H1 (cell line): ENCODE results near the gene PRIMA1. TPM values are rescaled to one million over a fixed set of nuclear protein-coding genes. Genes with fewer than 3 reads are reported as not detected.

Experiments used
- CTCF ChIA-PET: fragments of 300-600 bp; sonication (Branson Sonifier 250); formaldehyde crosslinking; loops from one replicate; lab custom pipeline; 2021; ENCODE audit not compliant: partially characterized antibody; lab: Charles Lee
- POLR2A ChIA-PET: fragments of 300-600 bp; sonication (Branson Sonifier 250); formaldehyde crosslinking; loops from one replicate; lab custom pipeline; 2021; ENCODE audit warnings: inconsistent platforms; ENCODE audit not compliant: partially characterized antibody; lab: Charles Lee
- DNase-seq, 2 experiments: peaks; one replicate each; pipeline versions ENCODE4 v3.0.0 to v3.0.0-alpha.2; 2010 to 2022; ENCODE audit warnings: low spot score in 2 of 2, low read depth in 1 of 2, mixed read lengths in 1 of 2
- FAIRE-seq: peaks from 2 replicates; lab custom pipeline; 2011; peaks lifted over from hg19 to GRCh38; lab: Jason Lieb, UNC
- H2AFZ ChIP-seq: 2 replicates; pipeline ENCODE4 v1.8.1; 2012; ENCODE audit warnings: low read length, inconsistent platforms
- H2AK5ac ChIP-seq: 2 replicates; pipeline ENCODE4 v1.6.1; 2013; ENCODE audit warnings: low read depth, low read length
- H2BK120ac ChIP-seq: replicated peaks from 2 replicates; pipeline ENCODE3; 2013; ENCODE audit warnings: low read depth, low read length, inconsistent platforms
- H2BK12ac ChIP-seq: 2 replicates; pipeline ENCODE4 v1.6.1; 2013; ENCODE audit warnings: low read depth, low read length
- H2BK15ac ChIP-seq: 2 replicates; pipeline ENCODE4 v1.6.1; 2013; ENCODE audit warnings: low read length
- H2BK20ac ChIP-seq: 2 replicates; pipeline ENCODE4 v1.6.1; 2013; ENCODE audit warnings: low read length
- H2BK5ac ChIP-seq: 2 replicates; pipeline ENCODE4 v1.6.1; 2013; ENCODE audit warnings: low read depth, low read length
- H3K14ac ChIP-seq: 2 replicates; pipeline ENCODE4 v1.6.1; 2013; ENCODE audit warnings: inconsistent platforms; ENCODE audit not compliant: insufficient read length
- H3K18ac ChIP-seq: 2 replicates; pipeline ENCODE4 v1.6.1; 2013; ENCODE audit warnings: low read length; ENCODE audit errors: extremely low read depth
- H3K23ac ChIP-seq: 2 replicates; pipeline ENCODE4 v1.6.1; 2013; ENCODE audit warnings: inconsistent platforms; ENCODE audit not compliant: insufficient read length
- H3K23me2 ChIP-seq: 2 replicates; pipeline ENCODE4 v1.6.1; 2013; ENCODE audit warnings: low read depth, low read length
- H3K27ac ChIP-seq: 2 replicates; pipeline ENCODE4 v1.6.1; 2011; ENCODE audit warnings: low read depth, low read length, inconsistent platforms
- H3K27me3 ChIP-seq, 4 experiments: replicated peaks in 1 of 4; 1 replicate in 1 of 4; 2 replicates in 3 of 4; pipeline versions ENCODE4 v1.6.1 to v1.8.1; 2011 to 2013; ENCODE audit warnings: low read length in 3 of 4, mild to moderate bottlenecking in 3 of 4, inconsistent platforms in 2 of 4, mixed read lengths in 2 of 4, moderate library complexity in 1 of 4; ENCODE audit not compliant: control insufficient read depth in 3 of 4, insufficient read depth in 3 of 4; ENCODE audit errors: extremely low read depth in 1 of 4
- H3K36me3 ChIP-seq, 4 experiments: 2 replicates each; pipeline versions ENCODE4 v1.6.1 to v1.8.1; 2011 to 2013; ENCODE audit warnings: mild to moderate bottlenecking in 4 of 4, low read length in 3 of 4, moderate library complexity in 2 of 4, control low read depth in 1 of 4, inconsistent platforms in 1 of 4; ENCODE audit not compliant: insufficient read depth in 4 of 4, control insufficient read depth in 2 of 4
- H3K4ac ChIP-seq: replicated peaks from 2 replicates; pipeline ENCODE3; 2013; ENCODE audit warnings: low read length, low read depth, mixed read lengths, inconsistent platforms; ENCODE audit not compliant: insufficient read length
- H3K4me1 ChIP-seq, 4 experiments: replicated peaks in 1 of 4; 1 replicate in 1 of 4; 2 replicates in 3 of 4; pipeline versions ENCODE4 v1.6.1 to v1.8.1; 2011 to 2013; ENCODE audit warnings: low read length in 3 of 4, inconsistent platforms in 2 of 4, mixed read lengths in 1 of 4; ENCODE audit not compliant: insufficient read depth in 4 of 4, control insufficient read depth in 3 of 4
- H3K4me2 ChIP-seq, 2 experiments: 2 replicates each; pipeline versions ENCODE4 v1.6.1 to v1.8.1; 2011 to 2013; ENCODE audit warnings: low read depth in 2 of 2, low read length in 2 of 2, control low read depth in 1 of 2, inconsistent platforms in 1 of 2, mild to moderate bottlenecking in 1 of 2; ENCODE audit not compliant: insufficient read depth in 1 of 2
- H3K4me3 ChIP-seq, 4 experiments: fragments of 200-600, 300-600 bp in 1 of 4; sonication (generic), shearing (Covaris generic), sonication (Bioruptor Twin) in 1 of 4; 2 replicates each; pipeline versions ENCODE4 v1.5.1 to v1.8.1; 2011 to 2016; ENCODE audit warnings: low read length in 4 of 4, low read depth in 3 of 4, control low read depth in 2 of 4, inconsistent platforms in 2 of 4, mild to moderate bottlenecking in 2 of 4, mixed read lengths in 1 of 4, moderate library complexity in 1 of 4; ENCODE audit not compliant: insufficient read depth in 2 of 4; ENCODE audit errors: extremely low read depth in 1 of 4
- H3K56ac ChIP-seq: replicated peaks from 2 replicates; pipeline ENCODE3; 2013; ENCODE audit warnings: low read depth, mild to moderate bottlenecking, mixed read lengths, low read length, inconsistent platforms; ENCODE audit not compliant: insufficient read length
- H3K79me1 ChIP-seq: 2 replicates; pipeline ENCODE4 v1.6.1; 2013; ENCODE audit warnings: low read depth, low read length, control low read depth
- H3K79me2 ChIP-seq, 2 experiments: 2 replicates each; pipeline versions ENCODE4 v1.6.1 to v1.8.1; 2012 to 2013; ENCODE audit warnings: low read length in 2 of 2, mild to moderate bottlenecking in 2 of 2, inconsistent platforms in 1 of 2; ENCODE audit not compliant: insufficient read depth in 2 of 2, control insufficient read depth in 1 of 2
- H3K9ac ChIP-seq, 4 experiments: replicated peaks in 1 of 4; 1 replicate in 1 of 4; 2 replicates in 3 of 4; pipeline versions ENCODE4 v1.6.1 to v1.8.1; 2011 to 2013; ENCODE audit warnings: low read depth in 3 of 4, low read length in 3 of 4, control low read depth in 2 of 4, mild to moderate bottlenecking in 2 of 4, moderate library complexity in 2 of 4, inconsistent platforms in 1 of 4; ENCODE audit errors: extremely low read depth in 1 of 4
- H3K9me3 ChIP-seq, 2 experiments: 2 replicates each; pipeline versions ENCODE4 v1.6.1 to v1.8.1; 2012 to 2013; ENCODE audit warnings: mild to moderate bottlenecking in 2 of 2, moderate library complexity in 2 of 2, control low read depth in 1 of 2, inconsistent platforms in 1 of 2, low read depth in 1 of 2, low read length in 1 of 2, mixed read lengths in 1 of 2; ENCODE audit not compliant: insufficient read depth in 2 of 2
- H4K20me1 ChIP-seq, 2 experiments: replicated peaks in 1 of 2; 2 replicates each; pipeline versions ENCODE3 to v1.8.1; 2011 to 2013; ENCODE audit warnings: inconsistent platforms in 2 of 2, low read length in 2 of 2, mild to moderate bottlenecking in 1 of 2; ENCODE audit not compliant: insufficient read depth in 2 of 2, control insufficient read depth in 1 of 2
- H4K5ac ChIP-seq: 2 replicates; pipeline ENCODE4 v1.6.1; 2013; ENCODE audit warnings: low read length, low read depth, mixed read lengths, inconsistent platforms; ENCODE audit not compliant: insufficient read length
- H4K8ac ChIP-seq: 2 replicates; pipeline ENCODE4 v1.8.0; 2013; ENCODE audit warnings: mild to moderate bottlenecking, moderate library complexity, low read length, inconsistent platforms; ENCODE audit not compliant: insufficient read depth; ENCODE audit errors: extremely low read depth
- H4K91ac ChIP-seq: replicated peaks from 2 replicates; pipeline ENCODE3; 2013; ENCODE audit warnings: low read length, mixed read lengths, inconsistent platforms; ENCODE audit not compliant: insufficient read length
- KDM5A ChIP-seq: fragments of 200-600 bp; IDR thresholded peaks from 2 replicates; pipeline ENCODE4 v1.7.1; 2012; ENCODE audit warnings: mild to moderate bottlenecking, low read length, inconsistent platforms, mixed read lengths
- WGBS, 2 experiments: shearing (Covaris generic) in 1 of 2; methylation state at CpG; one replicate each; pipeline versions ENCODE4 v1.1.6 to v1.1.7; 2013 to 2015; ENCODE audit warnings: low lambda C conversion rate in 2 of 2, mixed read lengths in 2 of 2, inconsistent platforms in 1 of 2, low coverage in 1 of 2, missing lambda C conversion rate in 1 of 2; ENCODE audit not compliant: insufficient replicate concordance in 2 of 2, insufficient coverage in 1 of 2, insufficient read length in 1 of 2; ENCODE audit errors: extremely low coverage in 1 of 2, missing lambda C conversion rate in 1 of 2; 5-methylcytosine and 5-hydroxymethylcytosine counted together
- polyA plus RNA-seq, 7 experiments: library from polyadenylated mRNA; depleted of rRNA in 3 of 7; stranded (reverse) in 5 of 7; unstranded in 2 of 7; fragments of >200 nt in 5 of 7; fragments of 200-250 nt in 2 of 7; gene quantifications; 1 replicate in 5 of 7; 2 replicates in 1 of 7; 4 replicates in 1 of 7; pipeline versions ENCODE4 v1.2.1 to v1.2.3, GENCODE V29; 2011 to 2013; ENCODE audit warnings: missing spikeins in 2 of 7, mixed read lengths in 2 of 7
- total RNA-seq: library from RNA; stranded (reverse); fragmentation: NEBNext Ultra II Directional; extraction: Animal tissue kit (Norgen Biotek cat#: 25700); gene quantifications from 2 replicates; pipeline ENCODE4 v1.2.1, GENCODE V29; 2021
- TF ChIP-seq, protein P1 (sequence below): IDR thresholded peaks from 2 replicates; pipeline ENCODE4 v1.6.1; 2012; ENCODE audit warnings: inconsistent platforms

PRIMA1 gene
- total and polyA plus RNA-seq, 2 of the 8 experiments (the other 6 are each of a cell fraction or from before 2014, with no cell fraction given), result 2.8 to 4.5 TPM

DNA sequence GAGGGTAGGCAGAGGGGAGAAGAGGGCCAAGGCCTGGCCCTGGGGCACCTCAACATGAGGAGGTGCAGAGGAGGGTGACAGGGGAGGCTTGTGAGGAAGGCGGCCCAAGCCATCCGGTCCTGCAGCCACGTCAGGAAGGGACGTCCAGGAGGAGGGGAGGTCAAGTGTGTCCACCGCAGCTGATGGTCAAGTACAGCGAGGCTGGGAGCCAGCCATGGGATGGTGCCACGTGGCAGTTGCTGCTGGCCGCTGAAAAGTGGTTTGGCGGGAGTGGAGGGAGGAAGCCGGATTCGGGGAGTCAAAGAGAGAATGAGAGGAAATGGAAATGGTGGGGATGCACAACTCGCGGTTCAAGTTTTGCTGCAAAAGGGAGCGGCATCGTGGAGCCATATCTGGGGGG lies 41.2 kb downstream of the PRIMA1 start:
- Histone ChIP-seq H3K4me3 (no peak overlapping the region), H3K9me3 (no peaks in the 10 kb centered on the region), H3K79me2 (no peaks in the 10 kb centered on the region), H3K23ac (no peak overlapping the region), H4K8ac (peak overlapping the region; percentile 51; the same call in 1 of the 2 replicates), H4K20me1 (peaks cover 0 to 3% of the 10 kb centered on the region in 2 experiments), H3K36me3 (no peaks in the 10 kb centered on the region), H3K18ac (no peak overlapping the region; the same call in 1 of the 2 replicates), H4K91ac (peak overlapping the region; percentile 40), H3K79me1 (no peaks in the 10 kb centered on the region), H3K27me3 (no peaks in the 10 kb centered on the region), H3K27ac (no peak overlapping the region), H2BK5ac (no peak overlapping the region), H3K4ac (no peak overlapping the region), H4K5ac (no peak overlapping the region), H2BK20ac (no peak overlapping the region), H3K9ac (no peak overlapping the region), H3K56ac (no peak overlapping the region), H3K4me1 (peaks cover 0 to 15% (median 6%) of the 10 kb centered on the region in 4 experiments; a peak in 4 of 7 replicates), H3K4me2 (no peak overlapping the region), H3K23me2 (peaks cover 7% of the 10 kb centered on the region; the same call in 1 of the 2 replicates), H2BK15ac (peak overlapping the region; percentile 92; the same call in 1 of the 2 replicates), H2BK120ac (no peak overlapping the region), H2AK5ac (peak overlapping the region; percentile 86; the same call in 1 of the 2 replicates), H2BK12ac (peak overlapping the region; percentile 90; the same call in 1 of the 2 replicates), H3K14ac (no peak overlapping the region), H2AFZ (no peak overlapping the region)
- no peak for TF ChIP-seq KDM5A
- TF ChIP-seq, protein P1, sequence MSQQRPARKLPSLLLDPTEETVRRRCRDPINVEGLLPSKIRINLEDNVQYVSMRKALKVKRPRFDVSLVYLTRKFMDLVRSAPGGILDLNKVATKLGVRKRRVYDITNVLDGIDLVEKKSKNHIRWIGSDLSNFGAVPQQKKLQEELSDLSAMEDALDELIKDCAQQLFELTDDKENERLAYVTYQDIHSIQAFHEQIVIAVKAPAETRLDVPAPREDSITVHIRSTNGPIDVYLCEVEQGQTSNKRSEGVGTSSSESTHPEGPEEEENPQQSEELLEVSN, result peak; percentile 44
- ChIA-PET POLR2A (no interaction called here), CTCF (interaction anchor here (0.6 to 1.0 kb wide), 4 partner anchors 41 to 240 kb away, joined by 3 to 4 read pairs (median 3); partner anchors contain the start of gene PRIMA1)
- FAIRE-seq (no peak), DNase-seq (no peak)
- WGBS, 2 experiments, result 93% methylated on average over 15 of the region's 15 CpGs; no CpG with 5 or more reads in 1 of the 2 experiments
